ENCODE measurements around the gene FLRT2. TPM values are rescaled to one million over a fixed set of nuclear protein-coding genes. Genes with fewer than 3 reads are reported as not detected.

FLRT2 gene
- total and polyA plus RNA-seq, 9 of the 15 experiments (the other 6 are each of a cell fraction or from before 2014, with no cell fraction given), result 0.02 TPM; not detected in 8

DNA sequence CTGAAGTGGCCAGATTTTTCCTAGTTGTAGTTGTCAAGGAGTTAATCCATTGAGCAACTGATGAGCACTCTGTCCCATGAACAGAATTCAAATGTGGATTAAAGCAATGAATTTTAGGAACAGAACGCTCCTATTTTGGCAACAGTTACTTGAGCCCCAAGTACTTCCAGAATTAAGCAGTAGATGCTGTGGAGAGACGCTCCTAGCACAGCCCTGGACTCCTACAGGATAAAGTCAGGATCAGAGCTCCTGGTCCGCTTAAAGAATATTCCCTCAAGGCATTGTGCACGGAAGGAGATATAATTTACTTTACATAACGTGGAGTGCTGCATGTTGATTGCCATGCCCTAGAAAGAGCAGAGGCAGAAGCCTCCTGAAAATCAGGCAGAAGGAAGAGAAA, 53.4 kb downstream of the FLRT2 start:
- no peak overlapping the region for H2AFZ ChIP-seq (ENCODE audit: low read depth, low read length)
- no peak for TF ChIP-seq MAFF (IDR thresholded peaks at IDR 0.05; ENCODE audit: low read length)
- TF ChIP-seq, protein P1, sequence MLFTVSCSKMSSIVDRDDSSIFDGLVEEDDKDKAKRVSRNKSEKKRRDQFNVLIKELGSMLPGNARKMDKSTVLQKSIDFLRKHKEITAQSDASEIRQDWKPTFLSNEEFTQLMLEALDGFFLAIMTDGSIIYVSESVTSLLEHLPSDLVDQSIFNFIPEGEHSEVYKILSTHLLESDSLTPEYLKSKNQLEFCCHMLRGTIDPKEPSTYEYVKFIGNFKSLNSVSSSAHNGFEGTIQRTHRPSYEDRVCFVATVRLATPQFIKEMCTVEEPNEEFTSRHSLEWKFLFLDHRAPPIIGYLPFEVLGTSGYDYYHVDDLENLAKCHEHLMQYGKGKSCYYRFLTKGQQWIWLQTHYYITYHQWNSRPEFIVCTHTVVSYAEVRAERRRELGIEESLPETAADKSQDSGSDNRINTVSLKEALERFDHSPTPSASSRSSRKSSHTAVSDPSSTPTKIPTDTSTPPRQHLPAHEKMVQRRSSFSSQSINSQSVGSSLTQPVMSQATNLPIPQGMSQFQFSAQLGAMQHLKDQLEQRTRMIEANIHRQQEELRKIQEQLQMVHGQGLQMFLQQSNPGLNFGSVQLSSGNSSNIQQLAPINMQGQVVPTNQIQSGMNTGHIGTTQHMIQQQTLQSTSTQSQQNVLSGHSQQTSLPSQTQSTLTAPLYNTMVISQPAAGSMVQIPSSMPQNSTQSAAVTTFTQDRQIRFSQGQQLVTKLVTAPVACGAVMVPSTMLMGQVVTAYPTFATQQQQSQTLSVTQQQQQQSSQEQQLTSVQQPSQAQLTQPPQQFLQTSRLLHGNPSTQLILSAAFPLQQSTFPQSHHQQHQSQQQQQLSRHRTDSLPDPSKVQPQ (CRISPR knock-in tag; IDR thresholded peaks at IDR 0.05; ENCODE audit: borderline replicate concordance), result no peak
- TF ChIP-seq, protein P2, sequence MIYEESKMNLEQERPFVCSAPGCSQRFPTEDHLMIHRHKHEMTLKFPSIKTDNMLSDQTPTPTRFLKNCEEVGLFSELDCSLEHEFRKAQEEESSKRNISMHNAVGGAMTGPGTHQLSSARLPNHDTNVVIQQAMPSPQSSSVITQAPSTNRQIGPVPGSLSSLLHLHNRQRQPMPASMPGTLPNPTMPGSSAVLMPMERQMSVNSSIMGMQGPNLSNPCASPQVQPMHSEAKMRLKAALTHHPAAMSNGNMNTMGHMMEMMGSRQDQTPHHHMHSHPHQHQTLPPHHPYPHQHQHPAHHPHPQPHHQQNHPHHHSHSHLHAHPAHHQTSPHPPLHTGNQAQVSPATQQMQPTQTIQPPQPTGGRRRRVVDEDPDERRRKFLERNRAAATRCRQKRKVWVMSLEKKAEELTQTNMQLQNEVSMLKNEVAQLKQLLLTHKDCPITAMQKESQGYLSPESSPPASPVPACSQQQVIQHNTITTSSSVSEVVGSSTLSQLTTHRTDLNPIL (CRISPR knock-in tag; IDR thresholded peaks at IDR 0.05), result no peak
- TF ChIP-seq, protein P3, sequence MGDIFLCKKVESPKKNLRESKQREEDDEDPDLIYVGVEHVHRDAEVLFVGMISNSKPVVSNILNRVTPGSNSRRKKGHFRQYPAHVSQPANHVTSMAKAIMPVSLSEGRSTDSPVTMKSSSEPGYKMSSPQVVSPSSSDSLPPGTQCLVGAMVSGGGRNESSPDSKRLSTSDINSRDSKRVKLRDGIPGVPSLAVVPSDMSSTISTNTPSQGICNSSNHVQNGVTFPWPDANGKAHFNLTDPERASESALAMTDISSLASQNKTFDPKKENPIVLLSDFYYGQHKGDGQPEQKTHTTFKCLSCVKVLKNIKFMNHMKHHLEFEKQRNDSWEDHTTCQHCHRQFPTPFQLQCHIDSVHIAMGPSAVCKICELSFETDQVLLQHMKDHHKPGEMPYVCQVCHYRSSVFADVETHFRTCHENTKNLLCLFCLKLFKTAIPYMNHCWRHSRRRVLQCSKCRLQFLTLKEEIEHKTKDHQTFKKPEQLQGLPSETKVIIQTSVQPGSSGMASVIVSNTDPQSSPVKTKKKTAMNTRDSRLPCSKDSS (IDR thresholded peaks at IDR 0.05; ENCODE audit: low read depth, partially characterized antibody), result no peak
- TF ChIP-seq ZNF431 (CRISPR knock-in tag; IDR thresholded peaks at IDR 0.05), result no peak
- TF ChIP-seq FOXK2 (conservative IDR thresholded peaks at IDR 0.05 in 1 of 2, IDR thresholded peaks at IDR 0.05 in 1 of 2; ENCODE audit: low read depth in 2 of 2), result no peak
- no peak for TF ChIP-seq RBM39 (optimal IDR thresholded peaks at IDR 0.05; ENCODE audit: low read depth, low read length)
- no peak for TF ChIP-seq HNRNPUL1 (IDR thresholded peaks at IDR 0.05; ENCODE audit: low read length)
- no peak for TF ChIP-seq YBX1 (IDR thresholded peaks at IDR 0.05)
- no peaks in the 10 kb centered on the region; the same call in 1 of the 2 replicates for H3K9me3 ChIP-seq (replicated peaks; ENCODE audit: control insufficient read depth, insufficient read depth, low read depth, low read length)
- no peak overlapping the region for H3K9ac ChIP-seq (ENCODE audit: insufficient read depth in 1 of 2, low read depth in 2 of 2, low read length in 2 of 2)
- no peaks in the 10 kb centered on the region for H3K9me1 ChIP-seq (ENCODE audit: control insufficient read depth, insufficient read depth, low read length)
- no peak overlapping the region for H3K27ac ChIP-seq (ENCODE audit: extremely low read depth, low read depth, low read length)
- in situ Hi-C loops (cut with MboI) (no loop called here), intact Hi-C loops (cut with micrococcal nuclease) (no loop called here)
- no peaks in the 10 kb centered on the region for H3K27me3 ChIP-seq (ENCODE audit: control insufficient read depth in 2 of 2, insufficient read depth in 2 of 2, low read length in 2 of 2)
- no TSS peak for BruUV-seq (replicated peaks)
- ATAC-seq (no peak), FAIRE-seq (no peak), DNase-seq (ENCODE audit: extremely low read depth in 1 of 4, low spot score in 3 of 4) (no peak)
- H3K79me2 ChIP-seq (ENCODE audit: control insufficient read depth, insufficient read depth, low read length), result no peaks in the 10 kb centered on the region
- H4K20me1 ChIP-seq (replicated peaks; ENCODE audit: control insufficient read depth, insufficient read depth, low read length), result no peaks in the 10 kb centered on the region
- H3K4me3 ChIP-seq, result no peak overlapping the region
- H3K4me1 ChIP-seq (replicated peaks in 1 of 2; ENCODE audit: control insufficient read depth in 2 of 2, insufficient read depth in 2 of 2, low read length in 2 of 2), result no peaks in the 10 kb centered on the region
- H3K36me3 ChIP-seq (ENCODE audit: control insufficient read depth, insufficient read depth, low read length), result no peaks in the 10 kb centered on the region
- 2% methylated on average over 5 of the region's 5 CpGs for WGBS (ENCODE audit: insufficient coverage, low coverage, missing lambda C conversion rate)
- POLR2A ChIA-PET, result no interaction called here
- CTCF ChIA-PET (ENCODE audit: low intra/inter-chr PET ratio), result no interaction called here
- no peak overlapping the region for H3K4me2 ChIP-seq (ENCODE audit: insufficient read depth, low read length)

Data from K562 (cell line).